Loucy (cell line): ENCODE results near the gene ORC3.

Experiments used
- EZH2phosphoT487 ChIP-seq: fragments of 200-600 bp; IDR thresholded peaks from 2 replicates; pipeline ENCODE4 v1.6.1; 2018; ENCODE audit warnings: antibody characterized with exemption, mild to moderate bottlenecking, moderate library complexity, borderline replicate concordance
- TF ChIP-seq, protein P1 (sequence below): fragments of 200-600 bp; sonication (generic); conservative IDR thresholded peaks from 2 replicates; pipeline ENCODE4 v1.5.1; 2014; ENCODE audit warnings: mild to moderate bottlenecking, antibody characterized with exemption, low read length

DNA sequence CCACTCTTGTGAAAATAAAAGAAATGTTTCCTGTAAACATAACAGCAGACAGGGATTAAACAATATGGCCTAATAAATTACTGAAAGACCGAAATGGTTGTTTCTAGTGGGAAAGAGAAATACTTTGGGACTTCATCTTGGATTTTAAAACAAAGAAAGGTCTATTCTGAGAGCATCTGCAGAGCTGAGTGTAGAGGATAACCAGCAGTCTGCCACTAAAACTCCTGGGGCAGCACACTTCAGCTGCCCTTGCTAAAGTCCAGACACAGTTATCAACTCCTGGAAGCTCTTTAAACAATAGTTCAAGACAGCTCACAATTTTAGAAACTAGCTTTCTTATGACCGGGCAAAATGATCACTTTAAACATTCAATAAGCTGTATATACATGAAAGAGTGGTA, 73.5 kb downstream of the ORC3 start:
- TF ChIP-seq, protein P1, sequence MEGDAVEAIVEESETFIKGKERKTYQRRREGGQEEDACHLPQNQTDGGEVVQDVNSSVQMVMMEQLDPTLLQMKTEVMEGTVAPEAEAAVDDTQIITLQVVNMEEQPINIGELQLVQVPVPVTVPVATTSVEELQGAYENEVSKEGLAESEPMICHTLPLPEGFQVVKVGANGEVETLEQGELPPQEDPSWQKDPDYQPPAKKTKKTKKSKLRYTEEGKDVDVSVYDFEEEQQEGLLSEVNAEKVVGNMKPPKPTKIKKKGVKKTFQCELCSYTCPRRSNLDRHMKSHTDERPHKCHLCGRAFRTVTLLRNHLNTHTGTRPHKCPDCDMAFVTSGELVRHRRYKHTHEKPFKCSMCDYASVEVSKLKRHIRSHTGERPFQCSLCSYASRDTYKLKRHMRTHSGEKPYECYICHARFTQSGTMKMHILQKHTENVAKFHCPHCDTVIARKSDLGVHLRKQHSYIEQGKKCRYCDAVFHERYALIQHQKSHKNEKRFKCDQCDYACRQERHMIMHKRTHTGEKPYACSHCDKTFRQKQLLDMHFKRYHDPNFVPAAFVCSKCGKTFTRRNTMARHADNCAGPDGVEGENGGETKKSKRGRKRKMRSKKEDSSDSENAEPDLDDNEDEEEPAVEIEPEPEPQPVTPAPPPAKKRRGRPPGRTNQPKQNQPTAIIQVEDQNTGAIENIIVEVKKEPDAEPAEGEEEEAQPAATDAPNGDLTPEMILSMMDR = no peak
- no peak for TF ChIP-seq EZH2phosphoT487
